HG03039 (cell line): ENCODE results near the gene ANKRD22.

Experiments
- ATAC-seq: cut with Tn5 transposase; IDR thresholded peaks from one replicate; pipeline ENCODE4 v1.9.1; 2021; ENCODE audit warnings: mild to moderate bottlenecking, moderate library complexity; ENCODE audit not compliant: unreplicated experiment

ANKRD22 gene

GRCh38 chr10:88879534-88880281 is 28.1 kb upstream of the ANKRD22 start, which contains the start of gene STAMBPL1:
TSS of gene STAMBPL1 (plus strand) at chr10:88880245. CDS start at chr10:88901709, 21,464 bp downstream.
- peak; percentile 43 for ATAC-seq

GRCh38 chr10:88877298-88877697 is 25.7 kb upstream of the ANKRD22 start:
- no peak for ATAC-seq

DNA sequence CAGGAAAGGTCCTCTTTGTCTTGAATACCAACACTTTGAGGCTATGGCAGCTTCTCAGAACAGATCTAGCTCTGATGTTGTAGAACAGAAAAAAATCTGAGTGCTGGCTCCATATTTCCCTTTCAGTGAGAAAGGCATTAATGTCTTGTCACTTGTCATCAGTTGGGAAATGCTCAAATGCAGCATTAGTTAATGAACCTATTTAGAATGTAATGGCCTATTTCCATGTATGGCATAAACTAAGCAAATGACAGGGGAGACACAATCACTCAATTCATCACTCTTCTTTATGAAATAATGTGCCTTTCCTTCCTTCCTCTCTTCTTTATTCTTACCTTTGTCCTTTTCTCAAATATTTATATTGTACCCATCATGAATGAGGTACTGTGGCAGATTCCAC is 23.4 kb upstream of the ANKRD22 start:
- no peak for ATAC-seq

DNA sequence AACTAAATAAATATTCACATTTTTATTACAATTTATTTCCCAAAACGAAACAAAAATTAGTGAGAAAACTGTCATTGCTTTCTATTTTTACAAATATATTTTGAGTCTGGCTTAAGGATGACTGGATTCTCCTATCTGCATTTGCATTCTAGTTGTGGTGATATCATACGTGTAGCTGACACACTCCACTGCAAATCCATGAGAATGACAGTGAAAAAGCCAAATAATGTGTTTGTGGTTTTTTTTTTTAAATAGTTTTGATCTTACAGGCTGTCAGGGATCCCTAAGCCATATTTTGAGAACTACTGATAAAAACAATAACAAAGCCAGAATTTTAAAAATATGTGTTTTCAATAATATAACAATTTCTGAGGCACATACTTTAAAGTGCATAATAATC is 22.6 kb upstream of the ANKRD22 start:
- ATAC-seq: no peak

DNA sequence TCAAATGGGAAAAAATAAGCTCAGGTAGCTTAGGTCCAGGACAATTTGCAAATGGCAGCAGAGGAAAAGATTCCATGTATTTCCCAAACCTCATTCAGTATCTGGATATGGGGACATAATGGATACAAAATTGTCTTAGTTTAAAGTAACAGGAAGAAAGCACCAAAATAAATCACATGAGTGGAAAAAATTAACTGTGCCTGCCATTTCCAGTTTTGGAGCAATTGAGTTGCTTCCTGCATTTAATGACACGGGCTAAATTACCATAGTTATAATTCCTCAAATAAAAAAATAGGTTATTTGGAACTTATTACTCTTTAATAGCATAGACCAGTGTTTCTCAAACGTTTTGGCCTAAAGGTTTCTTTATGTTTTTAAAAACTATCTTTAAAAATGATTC is 22.1 kb upstream of the ANKRD22 start:
- no peak for ATAC-seq

DNA sequence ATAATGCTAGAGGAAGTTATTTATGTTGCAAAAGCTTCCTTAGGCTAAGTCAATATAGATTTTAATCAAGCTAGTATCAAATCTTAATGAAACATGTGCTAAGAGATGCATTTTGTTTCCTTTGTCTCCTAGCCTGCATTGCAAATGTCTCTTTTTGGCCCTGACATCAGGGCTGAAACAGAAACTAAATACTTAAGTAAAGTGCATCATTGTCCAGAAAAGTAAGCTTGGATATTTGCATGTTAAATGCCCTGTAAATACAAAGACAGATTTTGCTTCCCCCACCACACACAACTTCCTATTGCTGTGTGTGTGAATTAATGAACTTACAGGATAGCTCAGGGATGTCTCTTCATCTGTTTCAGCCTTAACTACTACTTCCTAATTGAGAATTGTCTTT is 18.4 kb upstream of the ANKRD22 start:
- no peak for ATAC-seq

GRCh38 chr10:88866454-88866853 is 14.8 kb upstream of the ANKRD22 start:
- ATAC-seq: no peak

DNA sequence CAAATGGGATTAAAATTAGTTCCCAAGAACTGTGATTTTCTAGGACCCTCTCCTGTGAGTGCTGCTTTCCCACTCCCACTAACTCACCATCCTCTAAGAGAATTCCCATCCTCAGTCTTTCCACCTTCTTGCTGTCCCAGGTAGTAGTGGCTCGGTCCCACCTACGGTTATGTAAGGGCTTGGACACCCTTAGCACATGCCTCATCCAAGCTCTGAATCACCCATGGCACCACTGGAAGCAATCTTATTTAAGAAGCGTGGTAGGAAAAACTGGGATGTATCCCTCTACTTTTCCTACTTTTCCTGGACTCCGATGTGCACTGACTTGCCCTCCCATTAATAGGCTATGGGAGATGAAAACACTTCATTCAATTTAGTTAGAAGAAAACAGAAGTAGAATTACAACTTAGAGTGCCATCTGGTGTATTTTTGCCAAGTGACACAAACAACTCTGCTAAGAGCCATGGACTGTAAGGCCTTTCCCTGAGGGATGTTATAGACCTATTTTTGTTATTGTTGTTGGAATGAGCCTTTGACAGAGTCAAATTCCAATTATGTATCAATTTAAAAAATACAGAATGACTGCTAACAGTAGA is 13.7 kb upstream of the ANKRD22 start:
- ATAC-seq: no peak

DNA sequence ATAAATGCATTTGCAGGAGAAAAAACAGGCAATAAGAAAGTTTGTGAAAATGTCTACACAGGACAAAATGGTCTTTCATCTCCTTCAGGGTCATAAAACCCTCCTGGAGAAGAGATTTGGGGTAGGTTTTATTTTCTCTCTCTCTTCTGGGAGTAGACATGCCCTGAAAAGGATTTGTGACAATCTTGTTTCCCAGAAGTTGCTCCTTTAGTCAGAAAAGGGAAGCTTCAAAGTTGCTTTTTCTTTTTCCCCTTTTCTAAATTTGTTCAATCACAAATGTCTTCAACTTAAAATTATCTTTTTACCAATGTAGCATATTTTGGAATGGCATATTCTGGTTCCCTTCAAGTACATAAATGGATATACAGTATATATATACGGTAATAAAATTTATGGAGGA is 9.4 kb upstream of the ANKRD22 start:
- ATAC-seq: no peak

- no peak for ATAC-seq
Observed at GRCh38 chr10:88858491-88858890, 6.8 kb upstream of the ANKRD22 start.

DNA sequence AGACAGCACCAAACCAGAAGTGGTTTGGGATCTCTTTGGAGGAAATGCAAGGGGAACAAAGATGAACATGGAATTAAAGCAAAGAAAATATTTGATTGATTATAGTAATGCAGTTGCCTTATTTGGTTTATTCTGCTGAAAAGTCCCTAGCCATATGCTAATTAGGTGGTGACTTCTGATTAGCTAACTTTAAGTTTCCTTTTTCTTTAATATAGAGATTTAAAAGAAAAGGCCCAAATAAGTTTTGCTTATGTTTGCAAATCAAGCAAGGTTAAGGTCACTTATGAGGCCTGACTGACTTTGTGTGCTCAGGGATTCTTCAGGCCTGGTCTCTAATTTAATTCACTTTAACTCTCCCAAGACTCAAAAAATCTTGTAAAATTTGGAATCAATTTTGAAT is 6.2 kb upstream of the ANKRD22 start:
- no peak for ATAC-seq

GRCh38 chr10:88854684-88855083 is 3.0 kb upstream of the ANKRD22 start:
- no peak for ATAC-seq

- ATAC-seq: no peak
Observed at GRCh38 chr10:88853155-88853881, 1.7 kb upstream of the ANKRD22 start.

GRCh38 chr10:88852327-88852726 is 683 bp upstream of the ANKRD22 start:
- no peak for ATAC-seq

DNA sequence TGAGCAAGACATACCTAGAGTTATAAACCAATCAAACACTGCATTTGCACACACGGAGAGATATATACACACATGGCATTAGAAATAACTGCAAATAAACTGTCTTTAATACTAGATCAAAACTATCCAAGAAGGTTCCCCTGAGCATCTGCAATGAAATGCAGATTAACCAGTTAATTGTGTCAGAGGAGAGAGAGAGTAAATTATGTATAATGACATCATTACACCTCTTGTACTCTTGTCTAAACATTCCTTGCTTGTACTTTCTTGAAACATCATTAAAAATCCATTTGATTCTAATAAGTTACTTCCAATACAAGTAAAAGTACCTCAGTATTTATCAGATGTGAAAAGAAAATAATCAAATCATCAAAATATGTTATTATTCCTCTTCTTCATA is 932 bp downstream of the ANKRD22 start:
- ATAC-seq: no peak

GRCh38 chr10:88849234-88849633 is 2.4 kb downstream of the ANKRD22 start:
- ATAC-seq: no peak

DNA sequence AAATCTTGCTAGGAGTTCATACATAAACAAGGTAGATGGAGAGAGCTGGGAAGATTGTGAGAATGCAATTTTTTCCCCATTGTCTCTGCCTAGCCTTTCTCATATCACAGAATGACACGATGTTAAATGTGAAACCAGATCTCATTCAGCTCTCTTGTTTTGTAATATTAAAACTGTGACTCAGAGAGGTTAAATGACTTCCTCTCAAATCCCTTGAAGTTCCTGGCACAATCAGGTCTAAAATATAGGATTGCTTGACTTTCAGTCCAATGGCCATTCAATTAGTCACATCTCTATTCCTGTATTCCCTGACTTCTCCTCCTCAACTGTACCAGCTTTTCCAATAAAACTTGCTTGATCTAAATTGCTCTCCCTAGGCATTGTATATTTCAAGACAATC is 3.1 kb downstream of the ANKRD22 start:
- ATAC-seq: no peak

DNA sequence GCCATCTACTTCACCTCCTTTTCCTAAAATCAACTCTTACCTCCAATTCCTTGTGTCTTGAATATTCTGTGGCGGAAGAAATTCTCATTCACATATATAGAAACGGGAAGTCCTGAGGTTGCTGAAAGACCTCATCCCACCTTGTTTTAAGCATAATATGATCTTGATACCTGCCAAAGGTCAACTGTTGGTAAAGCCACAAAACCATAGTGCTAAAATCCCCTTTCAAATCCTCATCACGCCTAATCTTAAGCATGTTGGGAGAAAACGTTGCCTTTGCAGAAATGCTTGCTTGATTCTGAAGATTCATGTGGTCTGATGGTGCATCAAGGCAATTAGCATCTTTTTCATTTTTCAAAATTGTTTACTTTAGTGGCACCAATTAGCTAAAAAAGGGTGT is 8.5 kb downstream of the ANKRD22 start:
- no peak for ATAC-seq

DNA sequence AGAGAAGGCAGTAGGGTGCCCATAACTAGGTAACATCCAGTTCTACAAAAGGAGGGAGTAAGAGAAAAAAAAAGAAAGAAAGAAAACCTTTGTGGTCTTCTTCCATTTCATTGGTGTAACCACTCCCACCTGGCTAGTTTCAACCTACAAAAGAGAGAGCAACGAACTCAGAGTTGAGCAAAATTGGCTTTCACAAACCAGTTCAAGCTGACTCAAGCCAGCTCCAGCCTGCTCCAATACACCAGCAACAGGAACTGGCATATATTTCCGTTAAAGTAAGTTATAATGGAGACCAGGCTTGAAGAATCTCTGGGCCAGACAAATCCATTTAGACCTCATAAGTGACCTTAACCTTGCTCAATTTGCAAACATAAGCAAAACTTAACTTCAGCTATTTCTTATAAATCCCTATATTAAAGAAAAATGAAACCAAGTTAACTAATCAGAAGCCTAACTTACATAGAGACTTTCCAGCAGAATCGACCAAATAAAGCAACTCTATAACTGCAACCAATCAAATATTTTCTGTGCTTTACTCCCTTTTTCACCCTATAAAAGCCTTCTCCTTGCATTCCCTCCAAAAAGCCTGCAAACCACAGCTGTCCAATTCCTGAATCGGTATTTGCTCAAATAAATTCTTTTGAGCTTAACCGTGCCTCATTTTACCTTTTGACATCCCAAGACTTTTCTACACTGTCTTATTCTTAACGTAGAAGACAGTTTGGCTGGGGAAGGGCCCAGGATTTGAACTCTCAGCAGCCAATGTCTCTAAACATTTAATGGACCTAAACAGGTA is 10.1 kb downstream of the ANKRD22 start:
- ATAC-seq: no peak

- no peak for ATAC-seq
Observed at GRCh38 chr10:88840881-88841280, 10.8 kb downstream of the ANKRD22 start.

- no peak for ATAC-seq
Observed at GRCh38 chr10:88840104-88840503, 11.5 kb downstream of the ANKRD22 start.
